HG03108 (cell line): ENCODE measurements around the gene SRSF9.

ENCODE experiments used
- ATAC-seq: cut with Tn5 transposase; IDR thresholded peaks from one replicate; pipeline ENCODE4 v1.9.1; 2021; ENCODE audit warnings: moderate library complexity; ENCODE audit not compliant: unreplicated experiment

The SRSF9 gene

DNA sequence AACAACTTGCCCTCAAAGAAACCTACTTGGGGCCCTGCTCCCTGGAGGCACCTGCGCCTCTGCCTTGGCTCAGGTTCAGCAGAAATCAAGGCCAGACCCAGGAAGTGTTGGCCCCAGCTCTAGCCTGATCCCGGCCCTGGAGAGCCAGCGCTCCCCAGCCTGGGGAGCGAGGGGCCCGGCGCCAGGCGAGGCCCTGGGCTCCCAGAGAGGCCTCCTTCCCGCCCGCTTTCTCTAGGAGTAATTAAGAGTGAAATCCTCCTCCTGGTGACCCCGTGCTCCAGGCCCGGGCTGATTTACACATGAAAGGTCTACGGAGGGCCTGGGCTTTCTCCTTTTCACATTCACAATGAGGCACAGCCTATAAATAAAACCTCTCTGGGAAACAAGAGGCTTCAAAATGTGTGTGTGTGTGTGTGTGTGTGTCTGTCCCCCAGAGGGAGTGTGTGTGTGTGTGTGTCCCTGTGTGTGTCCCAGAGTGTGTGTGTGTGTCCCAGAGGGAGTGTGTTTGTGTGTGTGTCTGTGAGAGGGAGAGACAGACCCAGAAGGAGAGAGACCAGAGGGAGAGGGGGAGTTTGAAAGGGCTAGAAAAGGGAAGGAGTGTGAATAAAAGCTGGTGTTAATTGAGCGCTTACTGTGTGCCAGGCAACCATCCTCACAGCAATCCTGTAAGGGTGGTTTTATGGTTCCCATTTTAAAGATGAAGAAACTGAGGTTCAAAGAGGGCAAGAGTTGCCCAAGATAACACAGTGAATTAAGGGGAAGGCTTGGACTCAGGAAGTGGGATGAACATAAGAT, 55.5 kb downstream of the SRSF9 start:
- ATAC-seq, result no peak

DNA sequence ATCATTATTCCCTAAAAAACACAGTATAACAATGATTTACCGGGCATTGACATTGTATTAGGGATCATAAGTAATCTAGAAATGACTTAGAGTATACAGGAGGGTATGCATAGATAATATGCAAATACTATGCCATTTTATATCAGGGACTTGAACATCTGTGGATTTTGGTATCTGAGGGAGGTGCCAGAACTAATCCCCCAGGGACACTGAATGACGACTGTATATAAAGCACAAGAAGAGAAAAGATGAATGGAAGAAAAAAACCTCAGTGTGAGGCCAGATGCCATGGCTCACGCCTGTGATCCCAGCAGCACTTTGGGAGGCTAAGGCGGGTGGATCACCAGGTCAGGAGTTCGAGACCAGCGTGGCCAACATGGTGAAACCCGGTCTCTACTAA, 57.1 kb downstream of the SRSF9 start:
- ATAC-seq, result no peak
